H1 (cell line): Measurements from ENCODE around the gene ZNF697. TPM values are rescaled to one million over a fixed set of nuclear protein-coding genes. Genes with fewer than 3 reads are reported as not detected.

Experiments used
- EP300 ChIP-seq, 2 experiments: IDR thresholded peaks; 1 replicate in 1 of 2; 2 replicates in 1 of 2; pipeline ENCODE4 v1.6.1; 2011 to 2012; ENCODE audit warnings: low read depth in 2 of 2, low read length in 2 of 2, mild to moderate bottlenecking in 2 of 2, borderline replicate concordance in 1 of 2, inconsistent platforms in 1 of 2, moderate library complexity in 1 of 2
- NANOG ChIP-seq: IDR thresholded peaks from 2 replicates; pipeline ENCODE4 v1.6.1; 2011; ENCODE audit warnings: low read length, low read depth, mild to moderate bottlenecking, inconsistent platforms; ENCODE audit not compliant: insufficient read depth, poor library complexity, severe bottlenecking
- POLR2AphosphoS5 ChIP-seq: IDR thresholded peaks from 2 replicates; pipeline ENCODE4 v1.6.1; 2011; ENCODE audit warnings: low read depth, low read length
- RXRA ChIP-seq: IDR thresholded peaks from 2 replicates; pipeline ENCODE4 v1.6.1; 2011; ENCODE audit warnings: low read depth, mild to moderate bottlenecking, low read length, moderate library complexity; ENCODE audit not compliant: insufficient read depth
- SUZ12 ChIP-seq: fragments of 200-600 bp; sonication (generic); IDR thresholded peaks from 2 replicates; pipeline ENCODE4 v1.6.1; 2012; ENCODE audit warnings: mild to moderate bottlenecking, inconsistent platforms, low read length, moderate library complexity, mixed read lengths
- TEAD4 ChIP-seq: IDR thresholded peaks from 2 replicates; pipeline ENCODE4 v1.6.1; 2012; ENCODE audit warnings: low read depth, low read length, inconsistent platforms, mixed read lengths
- polyA plus RNA-seq, 7 experiments: library from polyadenylated mRNA; depleted of rRNA in 3 of 7; stranded (reverse) in 5 of 7; unstranded in 2 of 7; fragments of >200 nt in 5 of 7; fragments of 200-250 nt in 2 of 7; gene quantifications; 1 replicate in 5 of 7; 2 replicates in 1 of 7; 4 replicates in 1 of 7; pipeline versions ENCODE4 v1.2.1 to v1.2.3, GENCODE V29; 2011 to 2013; ENCODE audit warnings: missing spikeins in 2 of 7, mixed read lengths in 2 of 7
- total RNA-seq: library from RNA; stranded (reverse); fragmentation: NEBNext Ultra II Directional; extraction: Animal tissue kit (Norgen Biotek cat#: 25700); gene quantifications from 2 replicates; pipeline ENCODE4 v1.2.1, GENCODE V29; 2021
- TF ChIP-seq, protein P1 (sequence below): IDR thresholded peaks from 2 replicates; pipeline ENCODE4 v1.6.1; 2012; ENCODE audit warnings: low read length, inconsistent platforms
- TF ChIP-seq, protein P2 (sequence below): IDR thresholded peaks from 2 replicates; pipeline ENCODE4 v1.6.1; 2011; ENCODE audit warnings: low read depth, mild to moderate bottlenecking, low read length; ENCODE audit not compliant: insufficient read depth

The ZNF697 gene
- total and polyA plus RNA-seq, 2 of the 8 experiments (the other 6 are each of a cell fraction or from before 2014, with no cell fraction given) = 5.6 to 18.3 TPM

DNA sequence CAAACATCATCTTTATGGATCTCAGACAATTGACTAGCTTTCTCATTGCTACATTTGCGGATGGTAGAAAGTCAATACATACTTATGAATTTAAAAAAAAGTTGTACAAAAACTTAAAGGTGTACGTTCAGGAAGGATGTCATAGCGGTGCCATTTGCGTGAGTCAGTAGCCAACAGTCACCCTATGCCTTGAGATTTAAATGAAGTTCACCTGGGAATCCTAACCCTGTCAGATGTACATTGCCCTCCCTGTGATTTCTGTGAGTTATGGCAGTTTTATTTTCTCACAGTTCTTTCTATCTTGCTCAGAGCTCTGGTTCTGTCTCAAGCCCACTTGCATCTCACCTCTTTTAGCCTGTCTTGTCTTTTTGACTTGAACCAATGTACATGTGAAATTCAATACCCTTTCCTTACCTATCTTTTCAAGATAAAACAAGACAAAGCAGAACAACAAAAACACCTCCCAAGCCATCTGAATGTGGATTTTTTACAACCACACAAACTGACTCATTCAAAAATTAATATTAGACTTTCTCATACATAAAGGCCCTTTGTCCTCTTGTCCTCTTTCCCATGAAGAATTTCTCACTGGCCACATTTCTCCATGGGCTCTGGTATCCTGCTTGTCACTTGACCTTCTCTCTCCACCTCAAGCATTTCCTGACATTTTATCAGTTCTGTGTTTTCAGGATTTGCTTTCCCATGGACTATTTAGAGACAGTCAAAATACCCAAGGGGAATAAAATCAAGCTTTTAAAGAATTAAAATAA is 25.3 kb upstream of the ZNF697 start (continued):
- TF ChIP-seq, protein P1, sequence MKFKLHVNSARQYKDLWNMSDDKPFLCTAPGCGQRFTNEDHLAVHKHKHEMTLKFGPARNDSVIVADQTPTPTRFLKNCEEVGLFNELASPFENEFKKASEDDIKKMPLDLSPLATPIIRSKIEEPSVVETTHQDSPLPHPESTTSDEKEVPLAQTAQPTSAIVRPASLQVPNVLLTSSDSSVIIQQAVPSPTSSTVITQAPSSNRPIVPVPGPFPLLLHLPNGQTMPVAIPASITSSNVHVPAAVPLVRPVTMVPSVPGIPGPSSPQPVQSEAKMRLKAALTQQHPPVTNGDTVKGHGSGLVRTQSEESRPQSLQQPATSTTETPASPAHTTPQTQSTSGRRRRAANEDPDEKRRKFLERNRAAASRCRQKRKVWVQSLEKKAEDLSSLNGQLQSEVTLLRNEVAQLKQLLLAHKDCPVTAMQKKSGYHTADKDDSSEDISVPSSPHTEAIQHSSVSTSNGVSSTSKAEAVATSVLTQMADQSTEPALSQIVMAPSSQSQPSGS = no peak
- TF ChIP-seq NANOG (no peak), SUZ12 (no peak), RXRA (no peak), TEAD4 (no peak), EP300 (IDR thresholded peaks at IDR 0.05; ENCODE audit: borderline replicate concordance in 1 of 2, low read depth in 2 of 2, low read length in 2 of 2) (no peak), POLR2AphosphoS5 (no peak)
- TF ChIP-seq, protein P2, sequence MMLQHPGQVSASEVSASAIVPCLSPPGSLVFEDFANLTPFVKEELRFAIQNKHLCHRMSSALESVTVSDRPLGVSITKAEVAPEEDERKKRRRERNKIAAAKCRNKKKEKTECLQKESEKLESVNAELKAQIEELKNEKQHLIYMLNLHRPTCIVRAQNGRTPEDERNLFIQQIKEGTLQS = no peak
- TF ChIP-seq, all 59 proteins: peak for 0
